DND-41 (cell line): ENCODE results near the gene PDS5B.

Experiments
- ATAC-seq: fragments of 200-7000 bp; cut with Tn5 transposase; 3 replicates; pipeline ENCODE4 v1.9.1; 2021; ENCODE audit warnings: low read depth; ENCODE audit not compliant: insufficient read depth
- DNase-seq: peaks from one replicate; pipeline ENCODE4 v3.0.0-alpha.2; 2020
- H2AFZ ChIP-seq: 2 replicates; pipeline ENCODE4 v1.6.0; 2012; ENCODE audit warnings: low read depth, low read length
- H3K27ac ChIP-seq: 2 replicates; pipeline ENCODE4 v1.5.1; 2012; ENCODE audit warnings: low read length, inconsistent platforms
- H3K27me3 ChIP-seq: fragments of 200-600 bp; sonication (generic); 2 replicates; pipeline ENCODE4 v1.6.0; 2012; ENCODE audit warnings: low read length, mild to moderate bottlenecking, inconsistent platforms; ENCODE audit not compliant: insufficient read depth, poor library complexity
- H3K36me3 ChIP-seq: 2 replicates; pipeline ENCODE4 v1.5.1; 2012; ENCODE audit warnings: low read length, inconsistent platforms; ENCODE audit not compliant: insufficient read depth
- H3K4me1 ChIP-seq: 2 replicates; pipeline ENCODE4 v1.5.1; 2012; ENCODE audit warnings: mild to moderate bottlenecking, low read length; ENCODE audit not compliant: insufficient read depth
- H3K4me2 ChIP-seq: 2 replicates; pipeline ENCODE4 v1.6.0; 2012; ENCODE audit warnings: mild to moderate bottlenecking, moderate library complexity, low read length, inconsistent platforms; ENCODE audit not compliant: insufficient read depth
- H3K4me3 ChIP-seq, 2 experiments: fragments of 200-600 bp in 1 of 2; shearing (Covaris generic) in 1 of 2; 2 replicates each; pipeline ENCODE4 v1.5.1; 2012 to 2016; ENCODE audit warnings: inconsistent platforms in 2 of 2, low read length in 2 of 2, mild to moderate bottlenecking in 2 of 2, low read depth in 1 of 2, moderate library complexity in 1 of 2
- H3K79me2 ChIP-seq: 2 replicates; pipeline ENCODE4 v1.6.0; 2012; ENCODE audit warnings: low read length, inconsistent platforms; ENCODE audit not compliant: insufficient read depth
- H3K9ac ChIP-seq: 2 replicates; pipeline ENCODE4 v1.6.0; 2012; ENCODE audit warnings: low read depth, mild to moderate bottlenecking, inconsistent platforms, low read length, moderate library complexity
- H3K9me3 ChIP-seq: 2 replicates; pipeline ENCODE4 v1.5.1; 2012; ENCODE audit warnings: low read length, moderate library complexity, mild to moderate bottlenecking, inconsistent platforms; ENCODE audit not compliant: insufficient read depth, severe bottlenecking
- H4K20me1 ChIP-seq: 2 replicates; pipeline ENCODE4 v1.6.0; 2012; ENCODE audit warnings: low read length; ENCODE audit not compliant: insufficient read depth
- CTCF ChIP-seq: IDR thresholded peaks from 2 replicates; pipeline ENCODE4 v1.5.1; 2012; ENCODE audit warnings: borderline replicate concordance, low read length, moderate library complexity, mild to moderate bottlenecking; ENCODE audit not compliant: poor library complexity, severe bottlenecking; ENCODE audit errors: extremely low read depth
- EZH2 ChIP-seq: IDR thresholded peaks from 3 replicates; pipeline ENCODE4 v1.6.1; 2012; ENCODE audit warnings: borderline replicate concordance, low read depth, mild to moderate bottlenecking, moderate library complexity, low read length, inconsistent platforms; ENCODE audit not compliant: severe bottlenecking

PDS5B gene

GRCh38 chr13:32752311-32752710, 166.1 kb downstream of the PDS5B start:
- TF ChIP-seq EZH2, result no peak
- TF ChIP-seq CTCF, result no peak
- H3K36me3 ChIP-seq, result peaks cover 74% of the 10 kb centered on the region
- no peak overlapping the region for H3K9ac ChIP-seq

GRCh38 chr13:32752997-32753606, 166.8 kb downstream of the PDS5B start:
- H3K27me3 ChIP-seq, result no peaks in the 10 kb centered on the region
- ATAC-seq (no peak), DNase-seq (no peak)
- no peak overlapping the region for H3K27ac ChIP-seq
- no peaks in the 10 kb centered on the region for H3K79me2 ChIP-seq
- TF ChIP-seq CTCF (no peak), EZH2 (no peak)
- H3K4me1 ChIP-seq, result no peaks in the 10 kb centered on the region
- no peak overlapping the region for H2AFZ ChIP-seq
- H3K9ac ChIP-seq, result no peak overlapping the region
- no peaks in the 10 kb centered on the region for H3K9me3 ChIP-seq
- no peak overlapping the region for H3K4me2 ChIP-seq
- no peak overlapping the region for H3K4me3 ChIP-seq
- H4K20me1 ChIP-seq, result no peaks in the 10 kb centered on the region
- peaks cover 75% of the 10 kb centered on the region for H3K36me3 ChIP-seq

More at GRCh38 chr13:32752311-32752710, 166.1 kb downstream of the PDS5B start:
- no peak overlapping the region for H3K4me3 ChIP-seq
- H3K27me3 ChIP-seq, result no peaks in the 10 kb centered on the region
- ATAC-seq (no peak), DNase-seq (no peak)
- H3K79me2 ChIP-seq, result no peaks in the 10 kb centered on the region
- H2AFZ ChIP-seq, result no peak overlapping the region
- H3K27ac ChIP-seq, result no peak overlapping the region
- no peak overlapping the region for H3K4me2 ChIP-seq
- no peaks in the 10 kb centered on the region for H3K9me3 ChIP-seq
- H4K20me1 ChIP-seq, result no peaks in the 10 kb centered on the region
- no peaks in the 10 kb centered on the region for H3K4me1 ChIP-seq

- no peaks in the 10 kb centered on the region for H3K27me3 ChIP-seq
- H3K4me2 ChIP-seq, result no peak overlapping the region
- H2AFZ ChIP-seq, result no peak overlapping the region
- H4K20me1 ChIP-seq, result no peaks in the 10 kb centered on the region
- H3K36me3 ChIP-seq, result peaks cover 76% of the 10 kb centered on the region
- no peak overlapping the region for H3K4me3 ChIP-seq
- no peak overlapping the region for H3K27ac ChIP-seq
- no peak overlapping the region for H3K9ac ChIP-seq
- no peaks in the 10 kb centered on the region for H3K9me3 ChIP-seq
- no peak for DNase-seq
- TF ChIP-seq EZH2 (no peak), CTCF (no peak)
- no peaks in the 10 kb centered on the region for H3K4me1 ChIP-seq
- H3K79me2 ChIP-seq, result no peaks in the 10 kb centered on the region
- no peak for ATAC-seq
Observed at GRCh38 chr13:32754179-32754578, 167.9 kb downstream of the PDS5B start.

- Histone ChIP-seq H3K36me3 (peaks cover 78% of the 10 kb centered on the region), H3K27ac (no peak overlapping the region), H4K20me1 (no peaks in the 10 kb centered on the region), H3K4me2 (no peak overlapping the region), H3K9me3 (no peaks in the 10 kb centered on the region), H2AFZ (no peak overlapping the region), H3K27me3 (no peaks in the 10 kb centered on the region), H3K4me3 (no peak overlapping the region), H3K9ac (no peak overlapping the region), H3K4me1 (no peaks in the 10 kb centered on the region), H3K79me2 (no peaks in the 10 kb centered on the region)
- DNase-seq (no peak), ATAC-seq (no peak)
- no peak for TF ChIP-seq EZH2
- no peak for TF ChIP-seq CTCF
Observed at GRCh38 chr13:32759152-32759551, 172.9 kb downstream of the PDS5B start.
